ENCODE results near the gene RASSF5. TPM values are rescaled to one million over a fixed set of nuclear protein-coding genes. Genes with fewer than 3 reads are reported as not detected.

RASSF5 gene
- total and polyA plus RNA-seq, 2 experiments from 2014 or later = 0.48 to 4.4 TPM

DNA sequence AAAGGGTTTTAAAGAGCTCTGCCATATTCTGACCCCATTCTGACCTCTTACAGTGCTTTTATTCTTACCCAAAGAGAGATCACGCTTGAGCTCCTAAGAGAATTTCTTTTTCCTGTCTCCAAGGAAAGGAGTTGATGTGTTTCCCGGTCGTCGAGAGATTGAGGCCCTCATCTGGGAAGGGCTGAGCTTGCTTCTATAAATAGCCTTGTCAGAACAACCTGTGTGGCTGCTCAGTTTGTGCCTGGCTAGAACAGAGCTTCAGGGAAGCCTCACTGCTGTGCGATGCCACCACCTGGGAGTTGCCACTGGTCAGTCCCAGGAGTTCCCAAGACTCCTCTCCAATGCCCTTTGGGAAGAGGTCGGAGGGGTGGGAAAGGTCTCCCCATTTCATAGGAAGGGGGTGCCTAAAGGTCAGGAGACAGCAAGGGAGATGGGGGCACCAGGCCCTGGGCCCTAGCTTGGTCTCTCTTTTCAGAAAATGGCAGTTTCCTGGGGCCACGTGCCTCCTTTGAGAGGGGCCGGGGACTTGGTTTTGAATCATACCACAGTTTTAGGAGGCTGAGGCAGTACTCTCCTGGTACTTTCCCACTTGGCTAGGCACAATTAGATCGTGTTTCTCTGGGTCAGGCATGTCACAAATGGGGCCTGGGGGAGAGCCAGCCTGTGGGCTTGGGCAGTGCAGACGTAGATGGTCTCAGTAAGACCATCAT lies 52.8 kb downstream of the RASSF5 start:
- no peak overlapping the region for H2AFZ ChIP-seq
- Mint-ChIP-seq H3K9me3 (no peaks in the 10 kb centered on the region), H3K4me3 (no peak overlapping the region), H3K4me1 (peaks cover 38% of the 10 kb centered on the region), H3K27ac (no peak overlapping the region), H3K27me3 (ENCODE audit: insufficient read depth, low read depth, poor library complexity) (peaks cover 26% of the 10 kb centered on the region), H3K36me3 (ENCODE audit: low read depth) (no peaks in the 10 kb centered on the region)
- no peaks in the 10 kb centered on the region; the same call in 1 of the 2 replicates for H4K20me1 ChIP-seq (replicated peaks; ENCODE audit: insufficient read depth)
- no peaks in the 10 kb centered on the region for H3K79me2 ChIP-seq (replicated peaks; ENCODE audit: insufficient read depth)
- no peak overlapping the region for H3K27ac ChIP-seq (ENCODE audit: low read depth)
- H3K4me3 ChIP-seq = no peak overlapping the region
- no peak overlapping the region for H3K4me2 ChIP-seq
- TF ChIP-seq, protein P1, sequence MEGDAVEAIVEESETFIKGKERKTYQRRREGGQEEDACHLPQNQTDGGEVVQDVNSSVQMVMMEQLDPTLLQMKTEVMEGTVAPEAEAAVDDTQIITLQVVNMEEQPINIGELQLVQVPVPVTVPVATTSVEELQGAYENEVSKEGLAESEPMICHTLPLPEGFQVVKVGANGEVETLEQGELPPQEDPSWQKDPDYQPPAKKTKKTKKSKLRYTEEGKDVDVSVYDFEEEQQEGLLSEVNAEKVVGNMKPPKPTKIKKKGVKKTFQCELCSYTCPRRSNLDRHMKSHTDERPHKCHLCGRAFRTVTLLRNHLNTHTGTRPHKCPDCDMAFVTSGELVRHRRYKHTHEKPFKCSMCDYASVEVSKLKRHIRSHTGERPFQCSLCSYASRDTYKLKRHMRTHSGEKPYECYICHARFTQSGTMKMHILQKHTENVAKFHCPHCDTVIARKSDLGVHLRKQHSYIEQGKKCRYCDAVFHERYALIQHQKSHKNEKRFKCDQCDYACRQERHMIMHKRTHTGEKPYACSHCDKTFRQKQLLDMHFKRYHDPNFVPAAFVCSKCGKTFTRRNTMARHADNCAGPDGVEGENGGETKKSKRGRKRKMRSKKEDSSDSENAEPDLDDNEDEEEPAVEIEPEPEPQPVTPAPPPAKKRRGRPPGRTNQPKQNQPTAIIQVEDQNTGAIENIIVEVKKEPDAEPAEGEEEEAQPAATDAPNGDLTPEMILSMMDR (conservative IDR thresholded peaks at IDR 0.05; ENCODE audit: low read depth in 2 of 2) = no peak
- no peak for TF ChIP-seq NANOG (IDR thresholded peaks at IDR 0.05; ENCODE audit: borderline replicate concordance)
- no peak for TF ChIP-seq CREB1 (CRISPR knock-in tag; IDR thresholded peaks at IDR 0.05; ENCODE audit: low read depth)
- TF ChIP-seq, protein P2, sequence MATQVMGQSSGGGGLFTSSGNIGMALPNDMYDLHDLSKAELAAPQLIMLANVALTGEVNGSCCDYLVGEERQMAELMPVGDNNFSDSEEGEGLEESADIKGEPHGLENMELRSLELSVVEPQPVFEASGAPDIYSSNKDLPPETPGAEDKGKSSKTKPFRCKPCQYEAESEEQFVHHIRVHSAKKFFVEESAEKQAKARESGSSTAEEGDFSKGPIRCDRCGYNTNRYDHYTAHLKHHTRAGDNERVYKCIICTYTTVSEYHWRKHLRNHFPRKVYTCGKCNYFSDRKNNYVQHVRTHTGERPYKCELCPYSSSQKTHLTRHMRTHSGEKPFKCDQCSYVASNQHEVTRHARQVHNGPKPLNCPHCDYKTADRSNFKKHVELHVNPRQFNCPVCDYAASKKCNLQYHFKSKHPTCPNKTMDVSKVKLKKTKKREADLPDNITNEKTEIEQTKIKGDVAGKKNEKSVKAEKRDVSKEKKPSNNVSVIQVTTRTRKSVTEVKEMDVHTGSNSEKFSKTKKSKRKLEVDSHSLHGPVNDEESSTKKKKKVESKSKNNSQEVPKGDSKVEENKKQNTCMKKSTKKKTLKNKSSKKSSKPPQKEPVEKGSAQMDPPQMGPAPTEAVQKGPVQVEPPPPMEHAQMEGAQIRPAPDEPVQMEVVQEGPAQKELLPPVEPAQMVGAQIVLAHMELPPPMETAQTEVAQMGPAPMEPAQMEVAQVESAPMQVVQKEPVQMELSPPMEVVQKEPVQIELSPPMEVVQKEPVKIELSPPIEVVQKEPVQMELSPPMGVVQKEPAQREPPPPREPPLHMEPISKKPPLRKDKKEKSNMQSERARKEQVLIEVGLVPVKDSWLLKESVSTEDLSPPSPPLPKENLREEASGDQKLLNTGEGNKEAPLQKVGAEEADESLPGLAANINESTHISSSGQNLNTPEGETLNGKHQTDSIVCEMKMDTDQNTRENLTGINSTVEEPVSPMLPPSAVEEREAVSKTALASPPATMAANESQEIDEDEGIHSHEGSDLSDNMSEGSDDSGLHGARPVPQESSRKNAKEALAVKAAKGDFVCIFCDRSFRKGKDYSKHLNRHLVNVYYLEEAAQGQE (IDR thresholded peaks at IDR 0.05; ENCODE audit: unreplicated experiment) = no peak
- TF ChIP-seq STAT1 (IDR thresholded peaks at IDR 0.05; ENCODE audit: unreplicated experiment) = no peak
- TF ChIP-seq ZNF331 (CRISPR knock-in tag; IDR thresholded peaks at IDR 0.05; ENCODE audit: low read depth) = no peak
- TF ChIP-seq, protein P3, sequence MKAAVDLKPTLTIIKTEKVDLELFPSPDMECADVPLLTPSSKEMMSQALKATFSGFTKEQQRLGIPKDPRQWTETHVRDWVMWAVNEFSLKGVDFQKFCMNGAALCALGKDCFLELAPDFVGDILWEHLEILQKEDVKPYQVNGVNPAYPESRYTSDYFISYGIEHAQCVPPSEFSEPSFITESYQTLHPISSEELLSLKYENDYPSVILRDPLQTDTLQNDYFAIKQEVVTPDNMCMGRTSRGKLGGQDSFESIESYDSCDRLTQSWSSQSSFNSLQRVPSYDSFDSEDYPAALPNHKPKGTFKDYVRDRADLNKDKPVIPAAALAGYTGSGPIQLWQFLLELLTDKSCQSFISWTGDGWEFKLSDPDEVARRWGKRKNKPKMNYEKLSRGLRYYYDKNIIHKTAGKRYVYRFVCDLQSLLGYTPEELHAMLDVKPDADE (IDR thresholded peaks at IDR 0.05) = no peak
- TF ChIP-seq, protein P4, sequence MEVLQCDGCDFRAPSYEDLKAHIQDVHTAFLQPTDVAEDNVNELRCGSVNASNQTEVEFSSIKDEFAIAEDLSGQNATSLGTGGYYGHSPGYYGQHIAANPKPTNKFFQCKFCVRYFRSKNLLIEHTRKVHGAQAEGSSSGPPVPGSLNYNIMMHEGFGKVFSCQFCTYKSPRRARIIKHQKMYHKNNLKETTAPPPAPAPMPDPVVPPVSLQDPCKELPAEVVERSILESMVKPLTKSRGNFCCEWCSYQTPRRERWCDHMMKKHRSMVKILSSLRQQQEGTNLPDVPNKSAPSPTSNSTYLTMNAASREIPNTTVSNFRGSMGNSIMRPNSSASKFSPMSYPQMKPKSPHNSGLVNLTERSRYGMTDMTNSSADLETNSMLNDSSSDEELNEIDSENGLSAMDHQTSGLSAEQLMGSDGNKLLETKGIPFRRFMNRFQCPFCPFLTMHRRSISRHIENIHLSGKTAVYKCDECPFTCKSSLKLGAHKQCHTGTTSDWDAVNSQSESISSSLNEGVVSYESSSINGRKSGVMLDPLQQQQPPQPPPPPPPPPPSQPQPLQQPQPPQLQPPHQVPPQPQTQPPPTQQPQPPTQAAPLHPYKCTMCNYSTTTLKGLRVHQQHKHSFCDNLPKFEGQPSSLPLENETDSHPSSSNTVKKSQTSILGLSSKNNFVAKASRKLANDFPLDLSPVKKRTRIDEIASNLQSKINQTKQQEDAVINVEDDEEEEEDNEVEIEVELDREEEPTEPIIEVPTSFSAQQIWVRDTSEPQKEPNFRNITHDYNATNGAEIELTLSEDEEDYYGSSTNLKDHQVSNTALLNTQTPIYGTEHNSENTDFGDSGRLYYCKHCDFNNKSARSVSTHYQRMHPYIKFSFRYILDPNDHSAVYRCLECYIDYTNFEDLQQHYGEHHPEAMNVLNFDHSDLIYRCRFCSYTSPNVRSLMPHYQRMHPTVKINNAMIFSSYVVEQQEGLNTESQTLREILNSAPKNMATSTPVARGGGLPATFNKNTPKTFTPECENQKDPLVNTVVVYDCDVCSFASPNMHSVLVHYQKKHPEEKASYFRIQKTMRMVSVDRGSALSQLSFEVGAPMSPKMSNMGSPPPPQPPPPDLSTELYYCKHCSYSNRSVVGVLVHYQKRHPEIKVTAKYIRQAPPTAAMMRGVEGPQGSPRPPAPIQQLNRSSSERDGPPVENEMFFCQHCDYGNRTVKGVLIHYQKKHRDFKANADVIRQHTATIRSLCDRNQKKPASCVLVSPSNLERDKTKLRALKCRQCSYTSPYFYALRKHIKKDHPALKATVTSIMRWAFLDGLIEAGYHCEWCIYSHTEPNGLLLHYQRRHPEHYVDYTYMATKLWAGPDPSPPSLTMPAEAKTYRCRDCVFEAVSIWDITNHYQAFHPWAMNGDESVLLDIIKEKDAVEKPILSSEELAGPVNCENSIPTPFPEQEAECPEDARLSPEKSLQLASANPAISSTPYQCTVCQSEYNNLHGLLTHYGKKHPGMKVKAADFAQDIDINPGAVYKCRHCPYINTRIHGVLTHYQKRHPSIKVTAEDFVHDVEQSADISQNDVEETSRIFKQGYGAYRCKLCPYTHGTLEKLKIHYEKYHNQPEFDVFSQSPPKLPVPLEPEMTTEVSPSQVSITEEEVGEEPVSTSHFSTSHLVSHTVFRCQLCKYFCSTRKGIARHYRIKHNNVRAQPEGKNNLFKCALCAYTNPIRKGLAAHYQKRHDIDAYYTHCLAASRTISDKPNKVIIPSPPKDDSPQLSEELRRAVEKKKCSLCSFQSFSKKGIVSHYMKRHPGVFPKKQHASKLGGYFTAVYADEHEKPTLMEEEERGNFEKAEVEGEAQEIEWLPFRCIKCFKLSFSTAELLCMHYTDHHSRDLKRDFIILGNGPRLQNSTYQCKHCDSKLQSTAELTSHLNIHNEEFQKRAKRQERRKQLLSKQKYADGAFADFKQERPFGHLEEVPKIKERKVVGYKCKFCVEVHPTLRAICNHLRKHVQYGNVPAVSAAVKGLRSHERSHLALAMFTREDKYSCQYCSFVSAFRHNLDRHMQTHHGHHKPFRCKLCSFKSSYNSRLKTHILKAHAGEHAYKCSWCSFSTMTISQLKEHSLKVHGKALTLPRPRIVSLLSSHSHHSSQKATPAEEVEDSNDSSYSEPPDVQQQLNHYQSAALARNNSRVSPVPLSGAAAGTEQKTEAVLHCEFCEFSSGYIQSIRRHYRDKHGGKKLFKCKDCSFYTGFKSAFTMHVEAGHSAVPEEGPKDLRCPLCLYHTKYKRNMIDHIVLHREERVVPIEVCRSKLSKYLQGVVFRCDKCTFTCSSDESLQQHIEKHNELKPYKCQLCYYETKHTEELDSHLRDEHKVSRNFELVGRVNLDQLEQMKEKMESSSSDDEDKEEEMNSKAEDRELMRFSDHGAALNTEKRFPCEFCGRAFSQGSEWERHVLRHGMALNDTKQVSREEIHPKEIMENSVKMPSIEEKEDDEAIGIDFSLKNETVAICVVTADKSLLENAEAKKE (CRISPR knock-in tag; IDR thresholded peaks at IDR 0.05) = no peak
- no peak for TF ChIP-seq EZH2 (IDR thresholded peaks at IDR 0.05; ENCODE audit: low read depth, unreplicated experiment)
- no peak for TF ChIP-seq EZH2phosphoT487 (IDR thresholded peaks at IDR 0.05; ENCODE audit: unreplicated experiment)
- TF ChIP-seq ZNF114 (CRISPR knock-in tag; IDR thresholded peaks at IDR 0.05) = no peak
- TF ChIP-seq JUNB (IDR thresholded peaks at IDR 0.05; ENCODE audit: unreplicated experiment) = no peak
- TF ChIP-seq POLR2AphosphoS5 (IDR thresholded peaks at IDR 0.05; ENCODE audit: low read depth) = no peak
- no peaks in the 10 kb centered on the region for H3K9me2 ChIP-seq (ENCODE audit: insufficient read depth)
- no peaks in the 10 kb centered on the region for H3K36me3 ChIP-seq (ENCODE audit: insufficient read depth)
- DNase-seq (ENCODE audit: low spot score) (no peak), ATAC-seq (no peak)
- H3F3A ChIP-seq (replicated peaks; ENCODE audit: low read depth) = 0 out of 2 replicates have a peak, but pooled peaks cover 2% of the 10 kb centered on the region
- peaks cover 13% of the 10 kb centered on the region for H3K4me1 ChIP-seq (ENCODE audit: insufficient read depth)
- peaks cover 31% of the 10 kb centered on the region for H3K27me3 ChIP-seq (ENCODE audit: insufficient read depth)
